A673 (cell line): ENCODE results near the gene ZNF107.

Experiments used
- CTCF ChIP-seq: fragments of 300-800, 200-600 bp; sonication (generic); conservative IDR thresholded peaks from 2 replicates; pipeline ENCODE4 v1.5.1; 2017; ENCODE audit warnings: low read depth, mild to moderate bottlenecking, antibody characterized with exemption, low read length, moderate library complexity, mixed read lengths
- EZH2 ChIP-seq: fragments of 200-600 bp; sonication (generic); IDR thresholded peaks from 2 replicates; pipeline ENCODE4 v1.6.1; 2017; ENCODE audit warnings: borderline replicate concordance, low read depth, mild to moderate bottlenecking, mixed read lengths, antibody characterized with exemption, low read length; ENCODE audit not compliant: poor library complexity, severe bottlenecking

- TF ChIP-seq CTCF (no peak), EZH2 (no peak)
These were observed 12.1 kb upstream of the ZNF107 start for GRCh38 chr7:64653721-64654401.
